ENCODE measurements around the gene GLIPR1. TPM values are rescaled to one million over a fixed set of nuclear protein-coding genes. Genes with fewer than 3 reads are reported as not detected.
"Not testable (repeated sequence)": the region's sequence is repeated elsewhere in the genome, so short reads cannot be mapped to it uniquely, and the experiment has no call there.

Gene GLIPR1
- total RNA-seq, 1 experiment from 2014 or later, result 1.2 TPM

GRCh38 chr12:75511116-75512048 lies 30.8 kb downstream of the GLIPR1 start, which contains the start of gene KRR1:
Gene KRR1 (minus strand): TSS chr12:75511609. CDS start chr12:75511597, 12 bp downstream.
- peak; percentile 96 for DNase-seq (ENCODE audit: low spot score)

GRCh38 chr12:75521224-75521623 lies 40.7 kb downstream of the GLIPR1 start:
- not testable (repeated sequence) for DNase-seq (ENCODE audit: low spot score)

GRCh38 chr12:75522124-75522523 lies 41.6 kb downstream of the GLIPR1 start:
- not testable (repeated sequence) for DNase-seq (ENCODE audit: low spot score)

DNA sequence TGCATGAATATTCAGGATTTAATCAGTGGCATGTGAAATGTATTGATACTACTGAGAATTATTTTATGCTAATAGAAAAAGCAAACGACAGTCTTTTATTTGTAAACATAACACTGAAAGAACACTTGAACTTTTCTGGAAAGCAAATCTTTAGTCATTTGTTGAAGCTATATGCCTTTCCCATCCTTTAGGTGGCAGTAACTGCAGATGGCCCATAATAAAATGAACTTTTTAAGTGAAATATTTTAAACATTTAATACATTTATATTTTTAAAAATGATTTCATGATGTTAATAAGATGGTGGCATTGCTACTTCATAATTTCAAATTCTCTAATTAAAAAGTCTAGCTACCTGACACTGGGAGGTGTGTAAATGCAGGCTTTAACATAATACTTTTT lies 44.7 kb downstream of the GLIPR1 start:
- no peak for DNase-seq (ENCODE audit: low spot score)

DNA sequence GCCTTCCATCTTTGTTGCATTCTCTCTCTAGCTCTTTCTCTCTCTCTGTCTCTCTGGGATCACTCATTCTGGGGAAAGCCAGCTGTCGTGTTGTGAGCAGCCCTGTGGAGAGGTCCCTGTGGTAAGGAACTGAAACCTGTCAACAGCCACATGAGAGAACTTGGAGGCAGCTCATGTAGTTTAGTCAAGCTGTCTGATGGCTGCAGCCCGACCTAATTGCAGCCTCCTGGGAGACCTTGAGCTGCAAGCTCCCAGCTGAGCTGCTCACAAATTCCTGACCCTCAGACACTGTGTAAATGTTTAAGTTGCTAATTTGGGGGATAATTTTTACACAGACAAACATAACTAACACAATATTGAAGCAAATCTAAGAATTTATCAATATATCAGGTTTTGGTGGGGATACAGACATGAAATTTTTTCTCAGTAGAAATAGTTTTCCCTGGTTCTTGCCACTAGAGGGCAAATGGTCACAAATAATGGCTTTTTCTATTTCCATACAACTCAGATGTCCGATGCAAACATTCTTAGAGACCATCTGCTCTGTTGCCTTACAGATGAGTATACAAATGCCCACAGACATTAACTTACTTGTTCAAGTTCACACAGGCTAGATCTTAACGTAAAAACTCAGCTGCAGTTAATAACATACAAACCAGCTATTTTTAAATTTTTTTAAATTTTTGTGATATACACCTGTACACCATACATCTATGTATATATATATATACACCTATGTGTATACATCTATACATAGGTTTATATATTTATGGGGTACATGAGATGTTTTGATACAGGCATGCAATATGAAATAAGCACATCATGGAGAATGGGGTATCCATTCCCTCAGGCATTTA lies 46.3 kb downstream of the GLIPR1 start:
- peak; percentile 74 for DNase-seq (ENCODE audit: low spot score)

GRCh38 chr12:75528272-75528671 lies 47.7 kb downstream of the GLIPR1 start:
- no peak for DNase-seq (ENCODE audit: low spot score)

GRCh38 chr12:75528692-75529091 lies 48.1 kb downstream of the GLIPR1 start:
- DNase-seq (ENCODE audit: low spot score), result no peak

- DNase-seq (ENCODE audit: low spot score), result no peak
Observed at GRCh38 chr12:75529316-75529715, 48.8 kb downstream of the GLIPR1 start.

DNA sequence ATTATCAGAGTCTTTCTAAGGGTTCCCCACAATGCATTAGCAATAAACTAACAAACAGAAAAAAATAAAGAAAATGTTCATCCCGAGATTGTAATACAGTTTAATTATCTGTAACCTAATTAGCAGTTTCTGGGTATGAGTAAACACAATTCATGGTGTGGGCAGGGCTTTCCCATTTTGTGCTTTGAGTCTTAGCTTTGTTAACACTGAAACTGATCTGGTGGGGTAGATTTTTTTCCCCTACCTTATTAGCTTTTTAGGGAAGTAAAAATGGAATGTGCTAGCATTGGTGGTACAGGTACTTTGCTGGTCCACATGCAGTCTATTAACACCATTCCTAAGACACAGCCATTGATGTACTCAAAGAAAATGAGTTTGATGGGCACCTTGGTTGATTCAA lies 49.3 kb downstream of the GLIPR1 start:
- no peak for DNase-seq (ENCODE audit: low spot score)

GRCh38 chr12:75533239-75533638 lies 52.7 kb downstream of the GLIPR1 start:
- DNase-seq (ENCODE audit: low spot score), result no peak

GRCh38 chr12:75539889-75540288 lies 59.3 kb downstream of the GLIPR1 start:
- DNase-seq (ENCODE audit: low spot score), result no peak

DNA sequence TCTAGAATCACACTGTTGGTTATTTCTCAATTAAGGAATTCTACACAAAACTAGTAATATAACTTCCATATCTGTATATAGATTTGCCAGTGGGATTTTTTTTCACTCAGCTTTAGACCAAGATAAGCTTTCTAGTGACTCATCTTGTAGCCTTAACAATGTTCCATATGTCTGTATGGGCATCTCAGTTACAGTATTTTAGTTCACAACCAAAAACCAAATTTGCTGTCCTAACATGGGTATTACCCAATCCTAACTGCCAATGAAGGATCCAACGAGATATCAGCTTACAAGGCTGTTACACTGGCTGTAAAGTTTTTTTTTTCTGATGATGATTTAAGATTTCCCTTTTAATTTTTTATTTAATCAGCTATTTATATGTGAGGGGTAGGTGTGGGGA lies 62.4 kb downstream of the GLIPR1 start:
- no peak for DNase-seq (ENCODE audit: low spot score)

DNA sequence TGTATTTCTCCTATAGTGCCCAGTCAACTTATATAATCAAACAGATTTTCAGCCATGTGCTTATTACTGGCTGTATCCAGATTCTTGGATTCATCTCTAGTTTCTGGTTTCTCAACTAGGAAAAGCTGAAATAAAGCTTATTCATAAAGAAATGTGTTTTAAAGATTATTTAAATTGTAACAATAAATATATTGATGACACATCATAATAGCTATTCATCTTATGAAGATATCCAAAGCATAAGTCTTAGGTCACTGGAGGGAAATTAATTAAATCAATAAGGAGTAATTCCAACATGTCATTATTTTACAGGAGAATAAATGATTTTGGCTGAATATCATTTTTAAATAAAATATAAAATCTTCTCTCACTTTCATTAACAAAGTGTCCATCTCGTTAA lies 63.0 kb downstream of the GLIPR1 start:
- no peak for DNase-seq (ENCODE audit: low spot score)

DNA sequence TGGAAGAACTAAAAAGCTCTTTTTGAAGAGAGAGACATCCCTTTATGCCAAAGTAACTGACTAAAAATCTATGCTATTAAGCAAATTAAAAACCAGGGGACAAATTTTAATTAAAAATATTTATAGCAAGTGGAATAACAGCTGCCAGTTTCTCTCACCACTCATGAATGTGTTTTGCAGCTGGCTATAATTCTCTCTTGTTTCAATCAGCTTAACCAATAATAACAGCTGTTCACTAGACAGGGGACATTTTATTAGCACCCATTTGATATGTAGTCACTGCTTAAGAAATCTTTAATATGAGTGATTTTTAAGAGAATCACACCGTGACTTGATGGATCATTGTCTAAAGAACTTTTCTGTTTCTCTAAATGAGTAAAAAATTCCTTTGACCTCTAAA lies 65.1 kb downstream of the GLIPR1 start:
- no peak for DNase-seq (ENCODE audit: low spot score)

GRCh38 chr12:75548879-75549278 lies 68.3 kb downstream of the GLIPR1 start:
- DNase-seq (ENCODE audit: low spot score), result peak; percentile 70

GRCh38 chr12:75549989-75550388 lies 69.4 kb downstream of the GLIPR1 start:
- no peak for DNase-seq (ENCODE audit: low spot score)

DNA sequence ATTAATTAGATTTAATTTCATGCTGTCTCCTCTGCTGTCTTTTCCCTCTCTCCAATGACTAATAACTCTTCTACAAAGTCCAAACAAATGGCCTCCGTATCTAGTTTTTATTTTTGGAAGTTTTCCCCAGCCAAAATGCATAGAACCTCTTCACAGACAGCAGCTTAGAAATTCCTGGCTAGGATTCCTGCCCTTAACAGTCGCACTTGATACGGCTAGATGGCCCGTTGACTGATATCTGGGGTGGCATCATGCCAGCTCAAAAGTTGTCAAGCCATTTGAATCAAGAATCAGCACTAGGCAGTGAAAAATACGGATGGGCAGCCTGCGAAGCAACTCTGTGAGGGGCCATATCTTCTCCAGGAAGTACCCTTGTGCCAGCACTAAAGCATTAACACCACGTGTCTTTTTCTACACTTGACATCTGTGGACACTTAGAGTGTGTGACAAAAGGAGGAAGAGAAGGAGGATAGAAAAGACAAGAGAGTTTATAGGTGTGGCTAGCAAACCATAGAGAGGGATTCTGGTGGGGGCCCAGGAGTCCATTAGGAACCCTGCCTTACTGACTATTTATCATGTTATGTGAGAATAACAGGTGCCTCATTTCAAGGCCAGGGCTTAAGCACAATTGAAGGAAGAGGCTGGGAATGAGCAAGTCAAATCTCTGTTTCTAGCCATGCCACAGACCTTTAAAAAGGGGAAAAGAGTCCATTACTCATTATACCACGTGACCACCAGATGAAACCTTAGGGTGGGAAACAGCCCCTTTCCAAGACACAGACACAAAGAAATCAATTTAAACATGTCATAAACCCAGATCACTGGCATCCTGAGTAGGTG lies 70.1 kb downstream of the GLIPR1 start:
- DNase-seq (ENCODE audit: low spot score), result no peak

- DNase-seq (ENCODE audit: low spot score), result no peak
Observed at GRCh38 chr12:75551477-75551876, 70.9 kb downstream of the GLIPR1 start.

GRCh38 chr12:75553398-75553797 lies 72.8 kb downstream of the GLIPR1 start:
- DNase-seq (ENCODE audit: low spot score), result peak; percentile 55
